ENCODE results near the gene CIAPIN1. TPM values are rescaled to one million over a fixed set of nuclear protein-coding genes. Genes with fewer than 3 reads are reported as not detected.

Gene CIAPIN1
- total and polyA plus RNA-seq, 7 donors: 17.1 to 46.2 (median 22.5) TPM

- Histone ChIP-seq H3K4me1 (peaks cover 0 to 21% (median 19%) of the 10 kb centered on the region in 4 donors), H3K4me3 (peak overlapping the region; percentile 16 to 45 (median 38)), H3K27me3 (no peaks in the 10 kb centered on the region), H3K27ac (peak overlapping the region; percentile 19 to 60 (median 34)), H3K9me3 (no peaks in the 10 kb centered on the region), H3K36me3 (peaks cover 0 to 4% (median 0%) of the 10 kb centered on the region in 4 donors)
- intact Hi-C loops (cut with DNase I): no loop called here
- WGBS, 2 donors: 8 to 29% methylated on average over 36 of the region's 36 CpGs
- no peak for DNase-seq
- TF ChIP-seq POLR2AphosphoS5 (IDR thresholded peaks at IDR 0.05) (no peak), POLR2A (IDR thresholded peaks at IDR 0.05) (no peak), EP300 (IDR thresholded peaks at IDR 0.05) (no peak), CTCF (IDR thresholded peaks at IDR 0.05) (no peak)
Observed at GRCh38 chr16:57479205-57479975, 32.2 kb upstream of the CIAPIN1 start.

- TF ChIP-seq POLR2AphosphoS5 (IDR thresholded peaks at IDR 0.05) (no peak), POLR2A (IDR thresholded peaks at IDR 0.05) (no peak), CTCF (IDR thresholded peaks at IDR 0.05) (no peak), EP300 (IDR thresholded peaks at IDR 0.05) (no peak)
- 40 to 48% methylated on average over 15 of the region's 15 CpGs for WGBS, 2 donors
- Histone ChIP-seq H3K27me3 (no peaks in the 10 kb centered on the region), H3K36me3 (peaks cover 0 to 12% (median 0%) of the 10 kb centered on the region in 4 donors), H3K4me1 (peaks cover 0 to 21% (median 19%) of the 10 kb centered on the region in 4 donors), H3K9me3 (no peaks in the 10 kb centered on the region), H3K27ac (peak overlapping the region in 1 of 4 donors; percentile 42), H3K4me3 (peak overlapping the region; percentile 16 to 45 (median 38))
- no peak for DNase-seq
- intact Hi-C loops (cut with DNase I): no loop called here
Observed at GRCh38 chr16:57478396-57479204, 31.4 kb upstream of the CIAPIN1 start.

GRCh38 chr16:57477531-57478202 is 30.5 kb upstream of the CIAPIN1 start:
- intact Hi-C loops (cut with DNase I): no loop called here
- Histone ChIP-seq H3K9me3 (no peaks in the 10 kb centered on the region), H3K27ac (no peak overlapping the region), H3K36me3 (peaks cover 0 to 22% (median 2%) of the 10 kb centered on the region in 4 donors), H3K27me3 (no peaks in the 10 kb centered on the region), H3K4me1 (peaks cover 0 to 21% (median 19%) of the 10 kb centered on the region in 4 donors), H3K4me3 (no peak overlapping the region)
- WGBS, 2 donors: 65 to 79% methylated on average over 9 of the region's 9 CpGs
- TF ChIP-seq EP300 (IDR thresholded peaks at IDR 0.05) (no peak), POLR2A (IDR thresholded peaks at IDR 0.05) (no peak)
- no peak for DNase-seq

- WGBS, 2 donors: 90 to 91% methylated on average over 6 of the region's 6 CpGs
- H3K9me3 ChIP-seq: no peaks in the 10 kb centered on the region
- intact Hi-C loops (cut with DNase I): no loop called here
- DNase-seq: no peak
- H3K36me3 ChIP-seq: peaks cover 0 to 31% (median 5%) of the 10 kb centered on the region in 4 donors
- no peak overlapping the region for H3K27ac ChIP-seq
- no peak for TF ChIP-seq EP300 (IDR thresholded peaks at IDR 0.05)
- TF ChIP-seq CTCF (IDR thresholded peaks at IDR 0.05): no peak
- TF ChIP-seq POLR2AphosphoS5 (IDR thresholded peaks at IDR 0.05): no peak
- TF ChIP-seq POLR2A (IDR thresholded peaks at IDR 0.05): no peak
- no peaks in the 10 kb centered on the region for H3K27me3 ChIP-seq
- peaks cover 0 to 21% (median 19%) of the 10 kb centered on the region in 4 donors for H3K4me1 ChIP-seq
- H3K4me3 ChIP-seq: no peak overlapping the region
Observed at GRCh38 chr16:57476546-57477410, 29.6 kb upstream of the CIAPIN1 start.
